ENCODE measurements around the gene MS4A10. TPM values are rescaled to one million over a fixed set of nuclear protein-coding genes. Genes with fewer than 3 reads are reported as not detected.

Gene MS4A10
- polyA plus RNA-seq, 1 donor (not counting 4 experiments of a cell fraction or from before 2014, with no cell fraction given), result not detected

DNA sequence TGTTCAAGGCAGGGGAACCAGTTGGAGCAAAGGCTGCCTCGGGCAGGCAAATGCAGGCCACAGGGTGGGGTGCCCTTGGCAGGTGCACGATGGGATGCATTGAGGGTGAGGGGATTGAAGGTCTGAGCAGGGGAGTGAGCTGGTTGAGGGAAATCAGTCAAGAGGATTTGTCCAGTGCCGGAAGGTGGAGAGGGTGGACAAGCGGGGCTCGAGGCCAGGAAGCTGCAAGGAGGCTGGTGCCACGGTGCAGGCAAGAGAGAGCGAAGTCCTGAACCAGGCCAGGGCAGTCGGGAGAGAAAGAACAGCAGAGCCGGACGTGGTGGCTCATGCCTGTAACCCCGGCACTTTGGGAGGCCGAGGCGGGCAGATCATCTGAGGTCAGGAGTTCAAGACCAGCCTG lies 10.4 kb upstream of the MS4A10 start:
- peaks cover under 1% of the 10 kb centered on the region for H3K9me1 ChIP-seq (ENCODE audit: control insufficient read depth, extremely low read depth, insufficient read depth, low read length)
- H3K36me3 ChIP-seq (ENCODE audit: control insufficient read depth in 2 of 2, extremely low read depth in 1 of 2, insufficient read depth in 2 of 2, low read length in 2 of 2), result no peaks in the 10 kb centered on the region
- H3K4me2 ChIP-seq (ENCODE audit: control insufficient read depth, extremely low read depth, insufficient read depth, low read depth, low read length), result no peak overlapping the region
- H3K9me3 ChIP-seq (ENCODE audit: control insufficient read depth, low read depth, low read length), result no peaks in the 10 kb centered on the region
- DNase-seq (ENCODE audit: low read depth, low spot score) (no peak), FAIRE-seq (no peak)
- no peak overlapping the region for H2AFZ ChIP-seq (ENCODE audit: control insufficient read depth, low read length)
- no peaks in the 10 kb centered on the region for H4K20me1 ChIP-seq (ENCODE audit: control insufficient read depth, extremely low read depth, insufficient read depth, low read length)
- H3K27ac ChIP-seq (ENCODE audit: control insufficient read depth, insufficient read depth, low read length), result no peak overlapping the region
- dilution Hi-C loops (cut with MboI; ENCODE audit: extremely low pct_ligation_motif_present, low sequenced_read_pairs), result no loop called here
- no peaks in the 10 kb centered on the region for H3K27me3 ChIP-seq (ENCODE audit: control insufficient read depth, extremely low read depth, insufficient read depth, low read length)
- no peak overlapping the region for H3K9ac ChIP-seq (ENCODE audit: control insufficient read depth, extremely low read depth, insufficient read depth, low read length)
- H3K4me3 ChIP-seq (ENCODE audit: control insufficient read depth in 2 of 3, extremely low read depth in 1 of 3, insufficient read depth in 2 of 3, low read depth in 1 of 3, low read length in 3 of 3), result no peak overlapping the region
- peaks cover 3% of the 10 kb centered on the region for H3K4me1 ChIP-seq (ENCODE audit: control insufficient read depth, extremely low read depth, insufficient read depth, low read length)
- TF ChIP-seq EZH2 (IDR thresholded peaks at IDR 0.05; ENCODE audit: low read length), result no peak
- TF ChIP-seq, protein P1, sequence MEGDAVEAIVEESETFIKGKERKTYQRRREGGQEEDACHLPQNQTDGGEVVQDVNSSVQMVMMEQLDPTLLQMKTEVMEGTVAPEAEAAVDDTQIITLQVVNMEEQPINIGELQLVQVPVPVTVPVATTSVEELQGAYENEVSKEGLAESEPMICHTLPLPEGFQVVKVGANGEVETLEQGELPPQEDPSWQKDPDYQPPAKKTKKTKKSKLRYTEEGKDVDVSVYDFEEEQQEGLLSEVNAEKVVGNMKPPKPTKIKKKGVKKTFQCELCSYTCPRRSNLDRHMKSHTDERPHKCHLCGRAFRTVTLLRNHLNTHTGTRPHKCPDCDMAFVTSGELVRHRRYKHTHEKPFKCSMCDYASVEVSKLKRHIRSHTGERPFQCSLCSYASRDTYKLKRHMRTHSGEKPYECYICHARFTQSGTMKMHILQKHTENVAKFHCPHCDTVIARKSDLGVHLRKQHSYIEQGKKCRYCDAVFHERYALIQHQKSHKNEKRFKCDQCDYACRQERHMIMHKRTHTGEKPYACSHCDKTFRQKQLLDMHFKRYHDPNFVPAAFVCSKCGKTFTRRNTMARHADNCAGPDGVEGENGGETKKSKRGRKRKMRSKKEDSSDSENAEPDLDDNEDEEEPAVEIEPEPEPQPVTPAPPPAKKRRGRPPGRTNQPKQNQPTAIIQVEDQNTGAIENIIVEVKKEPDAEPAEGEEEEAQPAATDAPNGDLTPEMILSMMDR (optimal IDR thresholded peaks at IDR 0.05 in 1 of 3, IDR thresholded peaks at IDR 0.05 in 1 of 3, conservative IDR thresholded peaks at IDR 0.05 in 1 of 3; ENCODE audit: extremely low read depth in 1 of 3, insufficient read depth in 2 of 3, low read length in 3 of 3), result no peak
- no peaks in the 10 kb centered on the region for H3K79me2 ChIP-seq (ENCODE audit: control insufficient read depth, insufficient read depth, low read length)

GRCh38 chr11:60775420-60775961 lies 9.6 kb upstream of the MS4A10 start:
- Histone ChIP-seq H3K27ac (ENCODE audit: control insufficient read depth, insufficient read depth, low read length) (no peak overlapping the region), H3K9ac (ENCODE audit: control insufficient read depth, extremely low read depth, insufficient read depth, low read length) (no peak overlapping the region), H3K4me2 (ENCODE audit: control insufficient read depth, extremely low read depth, insufficient read depth, low read depth, low read length) (no peak overlapping the region), H3K4me1 (ENCODE audit: control insufficient read depth, extremely low read depth, insufficient read depth, low read length) (peaks cover 2% of the 10 kb centered on the region), H3K27me3 (ENCODE audit: control insufficient read depth, extremely low read depth, insufficient read depth, low read length) (no peaks in the 10 kb centered on the region), H3K79me2 (ENCODE audit: control insufficient read depth, insufficient read depth, low read length) (no peaks in the 10 kb centered on the region), H4K20me1 (ENCODE audit: control insufficient read depth, extremely low read depth, insufficient read depth, low read length) (no peaks in the 10 kb centered on the region), H3K4me3 (ENCODE audit: control insufficient read depth in 2 of 3, extremely low read depth in 1 of 3, insufficient read depth in 2 of 3, low read depth in 1 of 3, low read length in 3 of 3) (no peak overlapping the region), H2AFZ (ENCODE audit: control insufficient read depth, low read length) (no peak overlapping the region), H3K36me3 (ENCODE audit: control insufficient read depth in 2 of 2, extremely low read depth in 1 of 2, insufficient read depth in 2 of 2, low read length in 2 of 2) (no peaks in the 10 kb centered on the region), H3K9me1 (ENCODE audit: control insufficient read depth, extremely low read depth, insufficient read depth, low read length) (no peaks in the 10 kb centered on the region), H3K9me3 (ENCODE audit: control insufficient read depth, low read depth, low read length) (no peaks in the 10 kb centered on the region)
- TF ChIP-seq EZH2 (IDR thresholded peaks at IDR 0.05; ENCODE audit: low read length), result no peak
- TF ChIP-seq, protein P1 (optimal IDR thresholded peaks at IDR 0.05 in 1 of 3, IDR thresholded peaks at IDR 0.05 in 1 of 3, conservative IDR thresholded peaks at IDR 0.05 in 1 of 3; ENCODE audit: extremely low read depth in 1 of 3, insufficient read depth in 2 of 3, low read length in 3 of 3), result peak; percentile 77 to 86 (median 85)
- FAIRE-seq, result peak; percentile 90
- DNase-seq (ENCODE audit: low read depth, low spot score), result peak; percentile 84
- dilution Hi-C loops (cut with MboI; ENCODE audit: extremely low pct_ligation_motif_present, low sequenced_read_pairs), result no loop called here
